Stimulated activated CD4-positive, alpha-beta T cell treated with anti-CD3 and anti-CD28 coated beads, Interleukin-12 subunit alpha, Interleukin-12 subunit beta, amount 100 ng/mL, for 24 hours (primary cell): ENCODE measurements around the gene PDE8B.

Experiments
- DNase-seq, 2 experiments: peaks; one replicate each; pipeline ENCODE4 v3.0.0-alpha.2; 2020; ENCODE audit warnings: low read depth in 2 of 2

Gene PDE8B

GRCh38 chr5:77186652-77187370 is 23.7 kb upstream of the PDE8B start:
- DNase-seq, result no peak

- no peak for DNase-seq
Measured at GRCh38 chr5:77189421-77189820, 21.1 kb upstream of the PDE8B start.

GRCh38 chr5:77192441-77193050 is 17.9 kb upstream of the PDE8B start:
- DNase-seq, result no peak

GRCh38 chr5:77194762-77195161 is 15.7 kb upstream of the PDE8B start:
- DNase-seq, result no peak

- DNase-seq, result no peak
Measured at GRCh38 chr5:77197840-77198554, 12.5 kb upstream of the PDE8B start.

GRCh38 chr5:77200663-77201062 is 9.8 kb upstream of the PDE8B start:
- no peak for DNase-seq

- DNase-seq, result no peak
Measured at GRCh38 chr5:77202145-77202544, 8.3 kb upstream of the PDE8B start.

- DNase-seq, result no peak
Measured at GRCh38 chr5:77204967-77205366, 5.5 kb upstream of the PDE8B start.

GRCh38 chr5:77208507-77209163 is 1.8 kb upstream of the PDE8B start:
- no peak for DNase-seq

GRCh38 chr5:77209495-77210090 is 887 bp upstream of the PDE8B start:
- no peak for DNase-seq

- DNase-seq, result no peak
Measured at GRCh38 chr5:77210964-77211690, 647 bp downstream of the PDE8B start.

GRCh38 chr5:77211691-77212047 is 1.2 kb downstream of the PDE8B start:
- DNase-seq, result no peak

- no peak for DNase-seq
Measured at GRCh38 chr5:77213601-77214000, 3.1 kb downstream of the PDE8B start.

- no peak for DNase-seq
Measured at GRCh38 chr5:77214151-77214550, 3.7 kb downstream of the PDE8B start.

- no peak for DNase-seq
Measured at GRCh38 chr5:77218263-77218662, 7.8 kb downstream of the PDE8B start.

GRCh38 chr5:77221115-77221514 is 10.6 kb downstream of the PDE8B start:
- no peak for DNase-seq

GRCh38 chr5:77222722-77223121 is 12.2 kb downstream of the PDE8B start:
- DNase-seq, result no peak

- no peak for DNase-seq
Measured at GRCh38 chr5:77223653-77224052, 13.2 kb downstream of the PDE8B start.

- DNase-seq, result no peak
Measured at GRCh38 chr5:77224672-77225355, 14.3 kb downstream of the PDE8B start.

- no peak for DNase-seq
Measured at GRCh38 chr5:77225531-77225930, 15.1 kb downstream of the PDE8B start.

GRCh38 chr5:77229887-77230286 is 19.4 kb downstream of the PDE8B start:
- no peak for DNase-seq
